ENCODE results near the gene TACR3. TPM values are rescaled to one million over a fixed set of nuclear protein-coding genes. Genes with fewer than 3 reads are reported as not detected.

The TACR3 gene
- total and polyA plus RNA-seq, 2 donors (not counting 3 experiments of a cell fraction or from before 2014, with no cell fraction given): not detected

- no peaks in the 10 kb centered on the region for H3K9me3 ChIP-seq (replicated peaks; ENCODE audit: control insufficient read depth, insufficient read depth, low read length)
- H3K9me1 ChIP-seq (replicated peaks; ENCODE audit: control insufficient read depth, extremely low read depth, insufficient read depth, low read length): no peaks in the 10 kb centered on the region
- ChIA-PET CTCF (no interaction called here), POLR2A (no interaction called here)
- H3K4me3 ChIP-seq (replicated peaks in 1 of 3; ENCODE audit: insufficient read depth in 1 of 3, low read depth in 1 of 3, low read length in 3 of 3): no peak overlapping the region
- no peak overlapping the region for H3K4me2 ChIP-seq (ENCODE audit: insufficient read depth, low read length)
- no peaks in the 10 kb centered on the region for H3K79me2 ChIP-seq (ENCODE audit: control insufficient read depth, insufficient read depth, low read length)
- no peak overlapping the region for H3K27ac ChIP-seq (ENCODE audit: insufficient read depth, low read depth, low read length)
- no peaks in the 10 kb centered on the region for H3K4me1 ChIP-seq (ENCODE audit: control insufficient read depth, extremely low read depth, insufficient read depth, low read length)
- DNase-seq (ENCODE audit: low read depth, low spot score) (no peak), FAIRE-seq (no peak)
- intact Hi-C loops (cut with micrococcal nuclease) (no loop called here), dilution Hi-C loops (cut with MboI; ENCODE audit: extremely low pct_ligation_motif_present, low sequenced_read_pairs) (no loop called here)
- no peak for TF ChIP-seq JUN (IDR thresholded peaks at IDR 0.05; ENCODE audit: borderline replicate concordance, insufficient read depth, insufficient read length, low read depth)
- no peak for TF ChIP-seq CTCF (IDR thresholded peaks at IDR 0.05; ENCODE audit: extremely low read depth in 1 of 2, insufficient read depth in 1 of 2, low read depth in 1 of 2, low read length in 2 of 2)
- no peak for TF ChIP-seq MAX (IDR thresholded peaks at IDR 0.05; ENCODE audit: insufficient read depth, insufficient read length)
- no peak for TF ChIP-seq POLR2AphosphoS5 (IDR thresholded peaks at IDR 0.05; ENCODE audit: insufficient read depth, low read depth, low read length)
- no peak for TF ChIP-seq GATA2 (IDR thresholded peaks at IDR 0.05; ENCODE audit: insufficient read depth, insufficient read length, low read depth, low read length)
- no peak for TF ChIP-seq FOS (IDR thresholded peaks at IDR 0.05; ENCODE audit: borderline replicate concordance, insufficient read depth, low read length)
- TF ChIP-seq POLR2A (IDR thresholded peaks at IDR 0.05; ENCODE audit: low read depth, low read length): no peak
- TF ChIP-seq EZH2 (IDR thresholded peaks at IDR 0.05; ENCODE audit: borderline replicate concordance, low read depth, low read length, severe bottlenecking): no peak
- TF ChIP-seq MYC (IDR thresholded peaks at IDR 0.05; ENCODE audit: low read depth, low read length): no peak
- no peaks in the 10 kb centered on the region for H3K36me3 ChIP-seq (ENCODE audit: control insufficient read depth in 2 of 2, extremely low read depth in 1 of 2, insufficient read depth in 2 of 2, low read length in 2 of 2)
- no peak overlapping the region for H3K9ac ChIP-seq (replicated peaks; ENCODE audit: extremely low read depth, insufficient read depth, low read length)
- no peak overlapping the region for H2AFZ ChIP-seq (ENCODE audit: low read depth, low read length)
- H3K27me3 ChIP-seq (ENCODE audit: control insufficient read depth in 2 of 2, insufficient read depth in 2 of 2, low read length in 2 of 2): peaks cover 10 to 15% of the 10 kb centered on the region in 2 experiments
- BruUV-seq (replicated peaks): no TSS peak
- no peaks in the 10 kb centered on the region for H4K20me1 ChIP-seq (replicated peaks; ENCODE audit: control insufficient read depth, extremely low read depth, insufficient read depth, low read length)
These were observed 1.5 kb upstream of the TACR3 start for GRCh38 chr4:103721251-103721650.
